Vagina (tissue), 2 donors: ENCODE measurements around the gene EFCAB6. TPM values are rescaled to one million over a fixed set of nuclear protein-coding genes. Genes with fewer than 3 reads are reported as not detected.

Experiments used
- DNase-seq, 2 donors: peaks; one replicate each; pipeline ENCODE4 v3.0.0-alpha.2; 2017; ENCODE audit errors: extremely low spot score in 2 of 2
- H3K27ac ChIP-seq: fragments of 200-600 bp; sonication (generic); one replicate; pipeline ENCODE4 v1.5.1; 2019
- H3K27me3 ChIP-seq: fragments of 200-600 bp; sonication (generic); one replicate; pipeline ENCODE4 v1.5.1; 2019
- H3K36me3 ChIP-seq, 2 donors: fragments of 200-600 bp; sonication (generic); one replicate each; pipeline ENCODE4 v1.5.1; 2017 to 2019
- H3K4me1 ChIP-seq: fragments of 200-600 bp; sonication (generic); one replicate; pipeline ENCODE4 v1.5.1; 2019
- H3K4me3 ChIP-seq, 2 donors: fragments of 200-600 bp; sonication (generic); 1 replicate in 1 of 2; 2 replicates in 1 of 2; pipeline ENCODE4 v1.5.1; 2016 to 2019
- H3K9me3 ChIP-seq: fragments of 200-600 bp; sonication (generic); one replicate; pipeline ENCODE4 v1.5.1; 2019
- POLR2A ChIP-seq, 2 donors: fragments of 450-650 bp; IDR thresholded peaks; one replicate each; pipeline ENCODE4 v1.6.1; 2017; ENCODE audit warnings: antibody characterized with exemption in 2 of 2, mild to moderate bottlenecking in 2 of 2, moderate library complexity in 2 of 2
- POLR2AphosphoS5 ChIP-seq, 2 donors: sonication (generic); formaldehyde crosslinking; IDR thresholded peaks; one replicate each; pipeline ENCODE4 v1.9.0; 2017; ENCODE audit warnings: antibody characterized with exemption in 2 of 2, mild to moderate bottlenecking in 2 of 2, low read depth in 1 of 2; ENCODE audit not compliant: insufficient read depth in 1 of 2
- intact Hi-C: fragments of 100-400 bp; cut with DNase I; formaldehyde crosslinking; loops from one replicate; pipeline ENCODE4 v1.15.1; 2023
- total RNA-seq: library from RNA; depleted of rRNA; stranded (reverse); fragments of >200 nt; gene quantifications from one replicate; pipeline ENCODE4 v1.2.3, GENCODE V29; 2016
- TF ChIP-seq, protein P1 (sequence below), 3 experiments: fragments of 450-650 bp in 2 of 3; fragments of 200-600 bp in 1 of 3; sonication (generic) in 1 of 3; IDR thresholded peaks; one replicate each; pipeline ENCODE4 v1.5.1; 2017 to 2019; ENCODE audit warnings: antibody characterized with exemption in 3 of 3, mild to moderate bottlenecking in 2 of 3, moderate library complexity in 2 of 3

The EFCAB6 gene
- total RNA-seq, 1 donor from 2014 or later: 1.7 TPM

- no peak for TF ChIP-seq POLR2A (IDR thresholded peaks at IDR 0.05)
- TF ChIP-seq, protein P1, sequence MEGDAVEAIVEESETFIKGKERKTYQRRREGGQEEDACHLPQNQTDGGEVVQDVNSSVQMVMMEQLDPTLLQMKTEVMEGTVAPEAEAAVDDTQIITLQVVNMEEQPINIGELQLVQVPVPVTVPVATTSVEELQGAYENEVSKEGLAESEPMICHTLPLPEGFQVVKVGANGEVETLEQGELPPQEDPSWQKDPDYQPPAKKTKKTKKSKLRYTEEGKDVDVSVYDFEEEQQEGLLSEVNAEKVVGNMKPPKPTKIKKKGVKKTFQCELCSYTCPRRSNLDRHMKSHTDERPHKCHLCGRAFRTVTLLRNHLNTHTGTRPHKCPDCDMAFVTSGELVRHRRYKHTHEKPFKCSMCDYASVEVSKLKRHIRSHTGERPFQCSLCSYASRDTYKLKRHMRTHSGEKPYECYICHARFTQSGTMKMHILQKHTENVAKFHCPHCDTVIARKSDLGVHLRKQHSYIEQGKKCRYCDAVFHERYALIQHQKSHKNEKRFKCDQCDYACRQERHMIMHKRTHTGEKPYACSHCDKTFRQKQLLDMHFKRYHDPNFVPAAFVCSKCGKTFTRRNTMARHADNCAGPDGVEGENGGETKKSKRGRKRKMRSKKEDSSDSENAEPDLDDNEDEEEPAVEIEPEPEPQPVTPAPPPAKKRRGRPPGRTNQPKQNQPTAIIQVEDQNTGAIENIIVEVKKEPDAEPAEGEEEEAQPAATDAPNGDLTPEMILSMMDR (IDR thresholded peaks at IDR 0.05): no peak
- no peak for TF ChIP-seq POLR2AphosphoS5 (IDR thresholded peaks at IDR 0.05; ENCODE audit: insufficient read depth in 1 of 2, low read depth in 1 of 2)
- no peaks in the 10 kb centered on the region for H3K36me3 ChIP-seq
- intact Hi-C loops: no loop called here
- no peak overlapping the region for H3K4me3 ChIP-seq
- no peaks in the 10 kb centered on the region for H3K4me1 ChIP-seq
- H3K9me3 ChIP-seq: no peaks in the 10 kb centered on the region
- no peak overlapping the region for H3K27ac ChIP-seq
- DNase-seq: no peak
- no peaks in the 10 kb centered on the region for H3K27me3 ChIP-seq
These were observed 251.5 kb downstream of the EFCAB6 start for GRCh38 chr22:43560651-43561050.

DNA sequence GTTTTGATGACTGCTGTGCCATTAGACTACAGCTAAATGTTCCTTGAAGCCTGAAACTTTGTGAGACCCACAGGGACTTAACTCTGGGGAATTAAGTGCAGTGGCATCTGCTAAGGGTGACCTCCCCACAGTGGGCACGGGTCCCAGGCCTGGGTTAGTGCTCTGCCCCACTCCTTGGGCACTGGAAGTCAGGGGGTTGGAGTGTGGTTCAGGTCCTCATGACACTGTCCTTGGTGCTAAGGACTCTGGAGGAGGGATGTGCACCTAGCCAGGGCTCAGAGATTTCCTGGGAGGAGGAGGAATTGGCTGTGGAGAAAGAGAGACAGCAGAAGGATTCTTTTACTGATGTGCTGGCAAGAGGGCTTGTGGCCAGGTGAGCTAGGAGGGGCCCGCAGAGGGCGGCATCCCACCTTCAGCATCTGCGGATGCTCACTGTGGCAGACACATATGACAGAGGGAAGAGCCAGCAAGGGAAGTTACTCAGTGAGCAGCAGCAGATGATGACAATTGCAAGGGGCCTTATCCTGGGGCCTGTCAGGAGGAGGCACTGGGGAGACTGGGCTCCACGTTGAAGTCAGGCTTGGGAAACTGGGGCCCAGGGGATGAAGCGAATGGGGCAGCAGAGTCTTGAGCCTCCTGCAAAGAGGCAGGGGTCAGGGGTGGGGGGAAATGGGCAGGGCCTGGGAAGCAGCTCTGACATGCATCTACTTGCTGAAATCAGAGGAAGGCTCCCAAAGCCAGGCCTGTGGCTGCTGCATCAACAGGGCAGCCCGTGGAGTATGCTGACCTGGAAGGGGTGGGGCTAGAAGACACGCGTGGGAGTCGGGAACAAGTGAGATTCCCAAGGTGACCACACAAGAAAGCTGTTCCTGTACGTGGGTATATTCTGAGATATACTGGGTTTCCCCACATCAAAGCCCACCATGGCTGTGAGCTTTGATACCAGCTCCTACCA, 256.3 kb downstream of the EFCAB6 start:
- no peaks in the 10 kb centered on the region for H3K36me3 ChIP-seq
- peak; percentile 54 to 89 for DNase-seq
- H3K27me3 ChIP-seq: no peaks in the 10 kb centered on the region
- no peak for TF ChIP-seq POLR2AphosphoS5 (IDR thresholded peaks at IDR 0.05; ENCODE audit: insufficient read depth in 1 of 2, low read depth in 1 of 2)
- no peak for TF ChIP-seq POLR2A (IDR thresholded peaks at IDR 0.05)
- TF ChIP-seq, protein P1 (IDR thresholded peaks at IDR 0.05): no peak
- no peaks in the 10 kb centered on the region for H3K9me3 ChIP-seq
- no peak overlapping the region for H3K27ac ChIP-seq
- H3K4me1 ChIP-seq: no peaks in the 10 kb centered on the region
- no peak overlapping the region for H3K4me3 ChIP-seq
- intact Hi-C loops: no loop called here

- peak; percentile 16 to 74 for DNase-seq
- no peaks in the 10 kb centered on the region for H3K4me1 ChIP-seq
- H3K27me3 ChIP-seq: no peaks in the 10 kb centered on the region
- intact Hi-C loops: no loop called here
- H3K9me3 ChIP-seq: no peaks in the 10 kb centered on the region
- no peaks in the 10 kb centered on the region for H3K36me3 ChIP-seq
- no peak overlapping the region for H3K27ac ChIP-seq
- H3K4me3 ChIP-seq: no peak overlapping the region
- TF ChIP-seq POLR2AphosphoS5 (IDR thresholded peaks at IDR 0.05; ENCODE audit: insufficient read depth in 1 of 2, low read depth in 1 of 2) (no peak), POLR2A (IDR thresholded peaks at IDR 0.05) (no peak)
- TF ChIP-seq, protein P1 (IDR thresholded peaks at IDR 0.05): no peak
These were observed 257.3 kb downstream of the EFCAB6 start for GRCh38 chr22:43554694-43555365.

DNA sequence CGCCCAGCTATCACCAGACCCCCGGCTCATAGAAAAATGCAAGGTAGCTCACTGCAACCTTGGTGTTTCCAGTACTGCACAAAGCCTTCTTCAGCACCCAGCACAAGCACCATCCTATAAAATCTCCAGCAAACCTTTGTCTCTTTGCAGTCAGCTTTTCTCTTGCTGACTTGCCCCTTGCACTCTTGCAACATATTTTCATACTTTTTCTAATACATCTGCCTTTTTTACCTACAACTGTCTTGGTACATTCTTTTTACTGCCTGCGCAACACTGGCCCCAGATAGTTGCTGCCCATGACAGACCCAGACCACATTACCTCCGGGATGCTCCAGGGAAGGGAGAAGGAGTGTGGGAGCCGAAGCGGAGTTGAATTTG, 257.9 kb downstream of the EFCAB6 start:
- TF ChIP-seq, protein P1 (IDR thresholded peaks at IDR 0.05): no peak
- TF ChIP-seq POLR2A (IDR thresholded peaks at IDR 0.05) (no peak), POLR2AphosphoS5 (IDR thresholded peaks at IDR 0.05; ENCODE audit: insufficient read depth in 1 of 2, low read depth in 1 of 2) (no peak)
- Histone ChIP-seq H3K36me3 (no peaks in the 10 kb centered on the region), H3K4me3 (no peak overlapping the region), H3K27ac (no peak overlapping the region), H3K4me1 (no peaks in the 10 kb centered on the region), H3K27me3 (no peaks in the 10 kb centered on the region), H3K9me3 (no peaks in the 10 kb centered on the region)
- peak; percentile 3 to 12 for DNase-seq
- intact Hi-C loops: no loop called here
